OCI-LY3 (cell line): Measurements from ENCODE around the gene ATG7.

Experiments used
- H2AFZ ChIP-seq: fragments of 200-600, 300-600 bp; shearing (Covaris generic); 2 replicates; pipeline ENCODE4 v1.6.0; 2014; ENCODE audit warnings: antibody characterized with exemption, low read depth, low read length
- H3K27ac ChIP-seq: fragments of 200-600, 300-600 bp; sonication (generic); 2 replicates; pipeline ENCODE4 v1.5.1; 2014; ENCODE audit warnings: mild to moderate bottlenecking, low read length, moderate library complexity, mixed read lengths
- H3K27me3 ChIP-seq: fragments of 200-600, 300-600 bp; sonication (generic); 2 replicates; pipeline ENCODE4 v1.6.1; 2014; ENCODE audit warnings: low read depth, low read length, mixed read lengths
- H3K36me3 ChIP-seq: fragments of 200-600, 300-600 bp; sonication (generic); replicated peaks from 2 replicates; pipeline ENCODE3; 2014; ENCODE audit warnings: low read depth, low read length, mixed read lengths
- H3K4me1 ChIP-seq: fragments of 300-600, 200-600 bp; sonication (generic); 2 replicates; pipeline ENCODE4 v1.6.1; 2014; ENCODE audit warnings: low read length, mixed read lengths
- H3K4me2 ChIP-seq: fragments of 200-600, 300-600 bp; sonication (generic); 2 replicates; pipeline ENCODE4 v1.6.1; 2014; ENCODE audit warnings: low read length, mixed read lengths
- H3K4me3 ChIP-seq: fragments of 300-600, 200-600 bp; sonication (generic); 2 replicates; pipeline ENCODE4 v1.5.1; 2014; ENCODE audit warnings: antibody characterized with exemption, mild to moderate bottlenecking, low read length, moderate library complexity
- H3K79me2 ChIP-seq: fragments of 300-600, 200-600 bp; shearing (Covaris generic); 2 replicates; pipeline ENCODE4 v1.6.1; 2014; ENCODE audit warnings: mild to moderate bottlenecking, low read length, mixed read lengths
- H3K9ac ChIP-seq: fragments of 300-600, 200-600 bp; shearing (Covaris generic); 2 replicates; pipeline ENCODE4 v1.6.0; 2014; ENCODE audit warnings: mild to moderate bottlenecking, low read length, moderate library complexity
- H3K9me3 ChIP-seq: fragments of 200-600, 300-600 bp; shearing (Covaris generic); 2 replicates; pipeline ENCODE4 v1.6.1; 2014; ENCODE audit warnings: low read length, mixed read lengths; ENCODE audit not compliant: insufficient read depth
- H4K20me1 ChIP-seq: fragments of 200-600, 300-600 bp; sonication (generic); 2 replicates; pipeline ENCODE4 v1.6.1; 2016; ENCODE audit warnings: low read length, mixed read lengths; ENCODE audit not compliant: insufficient read depth
- CTCF ChIP-seq: fragments of 200-600, 300-600 bp; sonication (generic); IDR thresholded peaks from 2 replicates; pipeline ENCODE4 v1.5.1; 2014; ENCODE audit warnings: antibody characterized with exemption, low read length, low read depth
- EZH2phosphoT487 ChIP-seq: fragments of 200-600 bp; shearing (Covaris generic); IDR thresholded peaks from 2 replicates; pipeline ENCODE4 v1.6.1; 2018; ENCODE audit warnings: antibody characterized with exemption, mixed run types, low read depth

The ATG7 gene

GRCh38 chr3:11534793-11535101 lies 262.6 kb downstream of the ATG7 start:
- Histone ChIP-seq H3K27ac (no peak overlapping the region), H3K36me3 (no peaks in the 10 kb centered on the region), H3K27me3 (no peaks in the 10 kb centered on the region), H3K9me3 (no peaks in the 10 kb centered on the region), H2AFZ (no peak overlapping the region), H3K79me2 (no peaks in the 10 kb centered on the region), H3K9ac (no peak overlapping the region), H4K20me1 (no peaks in the 10 kb centered on the region), H3K4me3 (no peak overlapping the region), H3K4me2 (no peak overlapping the region), H3K4me1 (no peaks in the 10 kb centered on the region)
- TF ChIP-seq EZH2phosphoT487 (no peak), CTCF (no peak)

GRCh38 chr3:11535243-11535960 lies 263.2 kb downstream of the ATG7 start:
- H3K4me3 ChIP-seq: no peak overlapping the region
- TF ChIP-seq EZH2phosphoT487 (no peak), CTCF (no peak)
- no peak overlapping the region for H2AFZ ChIP-seq
- no peaks in the 10 kb centered on the region for H3K27me3 ChIP-seq
- H3K9ac ChIP-seq: no peak overlapping the region
- H3K79me2 ChIP-seq: no peaks in the 10 kb centered on the region
- no peaks in the 10 kb centered on the region for H3K4me1 ChIP-seq
- H3K36me3 ChIP-seq: no peaks in the 10 kb centered on the region
- H3K27ac ChIP-seq: no peak overlapping the region
- H3K9me3 ChIP-seq: no peaks in the 10 kb centered on the region
- no peak overlapping the region for H3K4me2 ChIP-seq
- H4K20me1 ChIP-seq: no peaks in the 10 kb centered on the region

DNA sequence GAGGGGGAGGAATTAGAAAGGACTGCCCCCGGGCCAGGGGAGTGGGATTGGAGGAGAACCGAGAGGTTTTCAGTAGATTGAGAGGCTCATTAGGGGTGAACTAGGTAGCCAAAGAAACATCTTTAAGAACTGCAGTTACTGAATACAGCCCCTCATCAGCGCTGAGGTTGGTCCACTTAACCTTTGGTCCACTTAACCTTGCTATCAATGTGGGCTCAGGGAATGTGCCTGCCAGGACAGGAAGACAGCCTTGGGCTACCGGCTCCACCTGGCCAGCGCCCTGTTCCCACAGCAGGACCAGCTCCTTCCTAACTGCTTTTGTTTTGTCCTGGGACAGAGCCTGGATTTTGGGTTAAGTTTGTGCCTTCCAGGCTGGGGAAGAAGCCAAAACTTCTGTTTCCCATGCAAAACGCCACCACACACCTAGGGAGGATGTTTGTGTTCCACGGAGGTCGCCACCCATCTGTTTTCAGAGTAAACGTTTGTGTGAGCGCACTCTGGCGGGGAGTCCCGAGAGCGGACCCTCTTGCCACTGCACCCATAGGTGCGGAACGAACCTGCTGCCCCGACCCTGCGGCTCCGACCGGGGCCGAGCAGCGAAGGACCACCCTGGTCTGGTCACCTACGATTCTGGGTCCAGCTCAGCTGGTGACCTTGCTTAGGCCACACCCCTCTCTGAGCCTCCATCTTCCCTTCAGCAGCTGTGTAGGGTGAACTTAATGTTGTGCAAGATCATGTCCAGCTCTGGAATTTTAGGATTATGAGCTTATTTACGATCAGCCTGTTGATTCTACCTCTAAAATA lies 264.1 kb downstream of the ATG7 start:
- Histone ChIP-seq H3K27me3 (no peaks in the 10 kb centered on the region), H3K9me3 (no peaks in the 10 kb centered on the region), H2AFZ (no peak overlapping the region), H3K36me3 (no peaks in the 10 kb centered on the region), H3K9ac (no peak overlapping the region), H3K79me2 (no peaks in the 10 kb centered on the region), H3K4me2 (no peak overlapping the region), H3K4me3 (no peak overlapping the region), H3K4me1 (no peaks in the 10 kb centered on the region), H3K27ac (no peak overlapping the region), H4K20me1 (no peaks in the 10 kb centered on the region)
- TF ChIP-seq EZH2phosphoT487 (no peak), CTCF (no peak)

DNA sequence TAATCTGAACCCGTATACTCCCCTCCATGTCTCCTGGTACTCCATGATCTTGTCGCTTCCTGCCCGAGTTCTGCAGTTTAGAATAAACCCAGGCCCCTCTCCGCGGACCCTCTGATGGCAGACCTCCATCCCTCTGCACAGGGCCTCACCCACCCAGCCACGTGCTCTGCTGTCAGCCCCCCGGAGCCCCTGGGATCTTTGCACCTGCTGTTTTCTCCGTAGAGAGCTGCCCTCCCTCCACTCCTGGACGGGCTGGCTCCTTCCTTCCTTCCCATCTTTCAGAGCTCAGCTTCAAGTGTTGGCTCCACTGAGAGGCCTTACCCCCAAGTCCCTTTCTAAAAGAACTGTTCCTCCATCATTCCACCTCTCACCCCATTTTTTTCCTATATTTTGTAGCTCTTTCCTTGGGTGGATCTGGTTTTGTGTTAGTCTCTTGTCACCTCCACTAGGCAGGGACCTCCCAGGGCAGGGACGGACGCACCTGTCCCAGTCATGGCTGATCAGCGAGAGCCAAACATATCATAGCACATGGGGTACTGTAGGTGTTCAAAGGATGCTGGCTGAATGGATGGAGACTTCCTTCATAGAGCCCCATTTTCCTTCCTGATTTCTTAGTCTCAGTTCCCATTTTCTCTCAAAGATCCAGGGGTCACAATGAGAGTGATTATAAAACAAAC lies 264.9 kb downstream of the ATG7 start:
- Histone ChIP-seq H3K79me2 (no peaks in the 10 kb centered on the region), H3K4me1 (no peaks in the 10 kb centered on the region), H4K20me1 (no peaks in the 10 kb centered on the region), H2AFZ (no peak overlapping the region), H3K27ac (no peak overlapping the region), H3K9me3 (no peaks in the 10 kb centered on the region), H3K4me2 (no peak overlapping the region), H3K27me3 (no peaks in the 10 kb centered on the region), H3K4me3 (no peak overlapping the region), H3K9ac (no peak overlapping the region), H3K36me3 (no peaks in the 10 kb centered on the region)
- no peak for TF ChIP-seq EZH2phosphoT487
